Hematopoietic multipotent progenitor cell treated with erythropoietin and hydrocortisone succinate and interleukin-3 and kit ligand, for 4 days (in vitro differentiated cells): ENCODE data around the gene SAPCD2.
"Not testable (repeated sequence)": the region's sequence is repeated elsewhere in the genome, so short reads cannot be mapped to it uniquely, and the experiment has no call there.

Experiments used
- DNase-seq: peaks from one replicate; pipeline ENCODE4 v3.0.0-alpha.2; 2015

The SAPCD2 gene, protein sequence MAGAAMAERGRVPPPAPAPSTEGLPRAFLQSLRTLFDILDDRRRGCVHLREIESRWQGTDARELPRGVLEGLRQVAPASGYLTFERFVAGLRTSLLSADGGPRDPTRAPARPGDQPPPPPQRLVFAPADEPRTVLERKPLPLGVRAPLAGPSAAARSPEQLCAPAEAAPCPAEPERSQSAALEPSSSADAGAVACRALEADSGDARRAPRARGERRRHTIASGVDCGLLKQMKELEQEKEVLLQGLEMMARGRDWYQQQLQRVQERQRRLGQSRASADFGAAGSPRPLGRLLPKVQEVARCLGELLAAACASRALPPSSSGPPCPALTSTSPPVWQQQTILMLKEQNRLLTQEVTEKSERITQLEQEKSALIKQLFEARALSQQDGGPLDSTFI

DNA sequence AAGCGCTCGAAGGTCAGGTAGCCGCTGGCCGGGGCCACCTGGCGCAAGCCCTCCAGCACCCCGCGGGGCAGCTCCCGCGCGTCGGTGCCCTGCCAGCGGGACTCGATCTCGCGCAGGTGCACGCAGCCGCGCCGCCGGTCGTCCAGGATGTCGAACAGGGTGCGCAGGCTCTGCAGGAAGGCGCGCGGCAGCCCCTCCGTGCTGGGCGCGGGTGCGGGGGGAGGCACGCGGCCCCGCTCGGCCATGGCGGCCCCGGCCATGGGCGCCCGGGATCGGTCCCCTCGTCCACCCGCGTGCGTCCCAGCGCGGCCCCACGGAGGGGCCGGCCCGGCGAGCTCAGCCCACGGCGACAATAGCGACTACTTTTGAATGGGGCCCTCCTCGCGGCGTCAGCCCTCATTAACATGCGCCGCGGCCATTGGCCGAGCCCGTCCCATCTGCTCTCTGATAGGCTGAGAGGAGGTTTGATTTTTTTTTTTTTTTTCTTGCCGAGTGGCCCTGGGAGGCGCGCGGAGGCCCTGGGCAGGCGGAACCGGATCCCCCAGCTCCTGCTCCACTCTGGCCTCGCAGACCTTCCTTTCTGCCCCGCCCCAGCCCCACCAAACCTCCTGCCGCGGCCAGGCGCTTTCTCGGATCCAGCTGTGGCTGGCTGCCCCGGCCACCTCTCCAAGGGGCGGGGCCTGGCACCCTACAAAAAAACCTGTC is at the start of gene SAPCD2:
Gene SAPCD2, minus strand, starts transcription at position 357 of the 705 bp plus-strand sequence. Its CDS starts 97 bp downstream, at position 260.
- DNase-seq, result peak; percentile 98

GRCh38 chr9:137118092-137118603 is 47.8 kb upstream of the SAPCD2 start:
- DNase-seq, result not testable (repeated sequence)

GRCh38 chr9:137117269-137117731 is 46.9 kb upstream of the SAPCD2 start:
- DNase-seq, result no peak

GRCh38 chr9:137116728-137117127 is 46.4 kb upstream of the SAPCD2 start:
- no peak for DNase-seq

GRCh38 chr9:137116027-137116507 is 45.7 kb upstream of the SAPCD2 start:
- DNase-seq, result no peak

GRCh38 chr9:137115394-137116026 is 45.2 kb upstream of the SAPCD2 start:
- DNase-seq, result no peak

DNA sequence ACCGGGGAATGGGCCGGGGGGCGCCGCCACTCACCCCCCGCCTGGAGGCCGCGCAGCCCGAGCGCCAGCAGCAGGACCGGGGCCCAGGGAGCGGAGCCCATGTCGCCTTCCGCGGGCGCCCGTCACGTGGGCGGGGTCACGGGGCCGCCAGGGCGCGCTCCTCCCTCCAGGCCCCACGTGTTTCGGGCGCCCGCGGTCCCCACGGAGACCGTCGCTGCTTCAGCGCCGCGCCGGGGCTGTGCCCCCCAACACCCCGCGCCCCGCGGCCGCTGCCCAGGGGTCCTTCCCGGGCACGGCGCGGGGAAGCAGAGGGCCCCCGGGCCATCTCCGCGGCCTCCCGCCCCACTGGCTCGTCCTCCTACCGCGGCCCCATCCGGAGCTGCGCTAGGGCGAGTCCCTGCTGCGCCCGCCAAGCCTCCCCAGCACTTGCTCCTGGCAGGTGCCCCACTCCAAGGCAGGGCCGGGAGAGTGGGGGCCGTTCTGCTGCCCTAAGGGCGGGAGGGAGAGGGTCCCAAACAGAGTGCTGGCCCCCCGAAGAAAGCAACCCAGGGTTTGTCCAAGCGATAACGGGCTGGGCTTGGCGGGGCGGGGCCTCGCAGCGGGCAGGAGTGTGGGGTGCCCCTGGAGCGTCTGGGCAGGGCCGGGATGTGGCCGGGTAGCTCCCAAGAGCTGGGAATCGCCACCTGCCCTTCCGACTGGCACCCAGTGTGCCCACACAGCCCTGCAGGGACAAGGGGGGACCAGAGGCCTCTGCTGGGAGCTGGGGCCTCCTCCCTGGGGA is 44.4 kb upstream of the SAPCD2 start, which contains the start of gene DPP7:
Gene DPP7, minus strand, starts transcription at position 121 of the 781 bp plus-strand sequence. Its CDS starts 20 bp downstream, at position 101.
- DNase-seq, result peak; percentile 89

DNA sequence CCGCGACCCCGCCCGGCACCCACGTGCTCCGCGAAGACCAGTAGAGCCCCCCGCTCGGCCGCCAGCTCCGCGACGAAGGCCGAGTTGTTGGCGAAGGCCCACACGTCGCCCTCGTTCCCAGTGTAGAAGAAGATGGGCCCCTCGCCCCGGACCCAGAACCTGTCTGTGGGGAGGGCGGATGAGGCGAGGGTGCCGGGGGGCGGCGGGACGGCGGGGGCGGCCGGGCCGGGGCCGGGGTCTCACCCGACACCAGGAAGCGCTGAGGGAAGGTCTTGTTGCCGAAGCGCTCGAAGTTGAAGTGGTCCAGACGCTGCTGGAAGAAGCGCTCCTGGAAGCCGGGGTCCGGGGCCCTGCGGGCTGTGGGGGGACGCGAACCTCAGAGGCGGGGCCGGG is 43.9 kb upstream of the SAPCD2 start:
- DNase-seq, result no peak

DNA sequence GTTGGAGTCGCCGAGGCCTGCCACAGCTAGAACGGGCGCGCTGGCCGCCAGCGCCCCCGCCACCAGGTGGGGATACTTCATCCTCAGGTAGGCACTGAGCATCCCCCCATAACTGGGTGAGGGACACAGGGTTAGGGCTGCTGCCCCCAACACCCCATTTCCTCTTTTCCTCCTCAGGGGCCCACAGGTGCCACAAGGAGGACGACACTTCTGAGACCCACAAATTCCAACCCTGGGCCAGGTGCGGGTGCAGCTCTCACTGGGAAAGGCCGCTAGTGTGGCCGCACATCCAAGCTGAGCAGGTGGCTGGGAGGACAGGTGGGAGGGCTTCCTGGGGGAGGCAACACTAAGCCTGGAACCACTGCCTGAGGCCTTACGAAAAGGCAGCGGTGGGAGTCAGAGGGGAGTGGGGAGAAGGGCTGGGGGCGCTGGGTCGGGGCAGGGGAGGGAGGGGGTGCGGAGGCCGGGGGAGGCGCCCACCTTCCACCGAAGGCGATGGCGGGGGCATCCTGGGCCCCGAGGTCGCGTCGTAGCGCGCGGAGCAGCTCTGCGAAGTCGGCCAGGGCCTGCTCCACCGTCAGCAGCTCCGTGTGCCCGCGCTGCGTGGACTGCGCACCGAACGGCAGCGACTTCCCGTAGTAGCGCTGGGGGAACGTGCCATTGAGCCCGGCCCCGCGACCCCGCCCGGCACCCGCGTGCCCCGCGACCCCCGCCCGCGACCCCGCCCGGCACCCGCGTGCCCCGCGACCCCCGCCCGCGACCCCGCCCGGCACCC is 43.2 kb upstream of the SAPCD2 start:
- peak; percentile 69 for DNase-seq

DNA sequence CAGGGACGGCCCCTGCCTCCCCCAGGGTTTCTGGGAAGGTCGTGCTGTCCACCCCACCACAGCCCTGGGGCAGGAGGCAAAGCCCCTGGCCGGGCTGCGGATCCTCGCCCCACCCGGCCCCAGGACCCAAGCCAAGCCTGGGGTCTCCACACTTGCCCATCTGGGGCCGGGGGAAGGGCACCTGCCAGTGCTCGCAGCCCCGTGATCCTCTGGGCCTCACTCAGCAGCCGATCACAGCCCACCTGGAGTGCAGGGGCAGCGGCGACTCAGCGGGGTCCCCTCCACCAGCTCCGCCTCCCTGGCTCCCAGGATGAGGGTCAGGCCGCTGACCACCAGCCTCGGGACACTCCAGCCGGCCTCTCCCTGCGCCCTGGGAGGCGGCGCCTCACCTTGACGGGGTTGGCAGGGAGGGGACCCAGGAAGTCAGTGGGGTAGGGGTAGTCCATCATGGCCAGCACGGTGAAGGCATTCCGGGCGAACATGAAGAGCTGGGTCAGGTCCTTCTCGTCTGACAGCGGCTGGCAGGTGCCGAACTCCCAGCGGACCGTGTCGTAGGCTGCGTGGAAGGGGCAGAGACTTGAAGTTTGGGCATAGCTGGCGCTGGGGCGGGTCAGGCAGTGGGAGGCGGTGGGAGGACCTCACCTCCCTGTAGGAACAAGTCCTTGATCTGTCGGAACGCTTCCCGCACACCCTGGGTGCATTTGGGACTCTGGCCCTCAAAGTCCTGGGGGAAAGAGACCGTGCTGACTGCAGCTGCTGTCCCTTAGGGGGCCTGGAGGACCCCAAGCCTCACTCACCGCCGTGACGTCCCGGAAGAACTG is 42.4 kb upstream of the SAPCD2 start:
- no peak for DNase-seq

DNA sequence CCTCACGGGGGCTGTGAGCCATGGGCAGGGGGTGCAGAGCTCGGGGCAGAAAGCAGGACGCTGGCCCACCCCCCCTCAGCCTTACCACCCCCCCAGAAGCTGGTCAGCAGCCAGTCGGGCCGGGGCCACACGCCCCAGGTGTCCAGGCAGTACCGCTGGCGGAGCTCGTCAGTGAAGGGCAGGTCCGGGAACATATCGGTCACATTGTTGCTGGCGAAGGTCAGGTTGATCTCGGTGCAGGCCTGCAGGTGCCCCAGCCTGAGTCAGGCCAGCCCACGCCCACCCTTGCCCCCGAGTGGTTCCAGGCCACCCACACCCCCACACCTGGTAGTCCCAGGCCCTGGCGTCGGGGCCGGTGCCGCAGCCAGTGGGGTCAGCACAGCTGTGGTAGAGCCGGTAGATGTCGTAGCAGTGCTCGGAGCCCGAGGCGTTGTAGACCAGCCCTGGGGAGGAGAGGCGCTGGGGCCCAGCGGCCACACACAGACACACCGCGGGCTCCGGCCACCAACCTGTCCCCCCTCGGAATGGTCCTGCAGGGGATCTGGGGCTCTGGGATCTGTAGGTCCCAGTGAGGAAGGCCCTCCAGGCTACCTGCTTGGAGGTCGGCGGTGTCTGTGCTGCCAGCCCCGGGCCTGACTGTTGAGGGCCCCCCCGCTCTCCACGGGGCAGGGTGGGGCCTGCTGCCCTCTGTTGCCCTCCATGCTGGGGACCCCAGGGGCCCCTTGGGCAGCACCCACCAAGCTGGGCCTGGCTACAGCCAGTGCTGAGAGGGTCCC is 41.6 kb upstream of the SAPCD2 start:
- DNase-seq, result no peak

DNA sequence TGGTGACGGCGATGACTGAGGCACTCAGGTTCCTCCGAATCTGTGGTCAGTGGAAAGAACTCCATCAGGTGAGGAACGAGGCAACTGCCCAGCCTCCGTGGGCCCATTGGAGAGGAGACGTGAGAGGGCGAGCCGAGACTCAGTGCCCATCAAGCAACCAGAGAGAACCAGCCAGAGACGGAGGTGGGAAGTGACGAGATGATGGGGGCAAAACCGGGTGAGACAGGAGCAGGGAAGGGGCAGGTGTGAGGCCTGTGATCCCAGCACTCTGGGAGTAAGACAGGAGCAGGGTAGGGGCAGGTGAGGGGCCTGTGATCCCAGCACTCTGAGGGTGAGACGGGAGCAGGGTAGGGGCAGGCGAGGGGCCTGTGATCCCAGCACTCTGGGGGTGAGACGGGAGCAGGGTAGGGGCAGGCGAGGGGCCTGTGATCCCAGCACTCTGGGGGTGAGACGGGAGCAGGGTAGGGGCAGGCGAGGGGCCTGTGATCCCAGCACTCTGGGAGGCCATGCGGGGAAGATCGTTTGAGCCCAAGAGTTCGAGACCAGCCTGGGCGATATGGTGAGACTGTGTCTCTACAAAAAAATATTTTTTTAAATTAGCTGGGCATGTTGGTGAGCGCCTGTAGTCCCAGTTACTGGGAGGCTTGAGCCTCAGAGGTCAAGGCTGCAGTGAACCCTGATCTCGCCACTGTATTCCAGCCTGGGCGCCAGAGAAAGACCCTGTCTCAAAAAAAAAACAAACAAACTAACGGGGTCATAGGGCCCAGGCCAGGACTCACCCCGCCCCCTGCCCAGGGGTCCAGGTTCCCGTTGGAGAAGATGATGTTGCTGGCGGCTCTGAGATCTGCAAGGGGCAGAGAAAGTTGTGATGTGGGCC is 40.8 kb upstream of the SAPCD2 start:
- no peak for DNase-seq

DNA sequence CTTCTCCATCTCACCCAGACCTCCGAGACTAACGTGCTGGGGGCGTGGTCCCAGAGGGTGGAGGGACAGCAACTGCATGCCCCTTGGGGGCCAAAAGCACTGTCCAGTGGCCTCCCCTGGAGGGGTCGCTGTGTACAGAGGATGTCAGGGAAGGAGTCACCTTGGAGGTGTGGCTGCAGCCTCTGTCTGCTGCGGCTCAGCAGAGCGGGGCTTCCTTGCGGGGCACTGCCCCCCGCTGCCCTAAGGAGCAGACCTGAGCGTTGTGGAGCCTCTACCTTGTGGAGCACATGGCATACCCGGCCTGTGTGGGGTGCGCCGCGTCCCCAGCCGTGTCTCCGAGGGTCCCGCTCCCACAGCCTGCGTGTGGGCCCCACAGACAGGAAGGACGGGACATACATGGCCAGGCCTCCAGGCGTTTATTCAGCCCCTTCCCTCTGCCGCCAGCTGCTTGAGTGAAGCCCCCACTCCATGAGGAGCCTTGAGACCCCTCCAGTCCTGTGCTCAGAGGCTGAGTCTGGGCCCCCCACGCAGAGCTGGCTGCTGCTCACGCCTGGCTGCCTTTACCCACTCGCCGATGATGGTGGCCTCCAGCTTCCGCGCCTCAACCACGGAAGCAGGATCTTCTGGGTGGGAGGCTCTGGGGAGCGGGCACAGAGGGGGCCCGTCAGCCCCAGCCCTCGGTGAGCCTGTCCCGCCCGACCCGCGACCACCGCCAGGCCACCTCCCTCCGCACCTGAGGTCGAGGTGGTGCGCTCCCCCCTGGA is 40.0 kb upstream of the SAPCD2 start:
- DNase-seq, result no peak

DNA sequence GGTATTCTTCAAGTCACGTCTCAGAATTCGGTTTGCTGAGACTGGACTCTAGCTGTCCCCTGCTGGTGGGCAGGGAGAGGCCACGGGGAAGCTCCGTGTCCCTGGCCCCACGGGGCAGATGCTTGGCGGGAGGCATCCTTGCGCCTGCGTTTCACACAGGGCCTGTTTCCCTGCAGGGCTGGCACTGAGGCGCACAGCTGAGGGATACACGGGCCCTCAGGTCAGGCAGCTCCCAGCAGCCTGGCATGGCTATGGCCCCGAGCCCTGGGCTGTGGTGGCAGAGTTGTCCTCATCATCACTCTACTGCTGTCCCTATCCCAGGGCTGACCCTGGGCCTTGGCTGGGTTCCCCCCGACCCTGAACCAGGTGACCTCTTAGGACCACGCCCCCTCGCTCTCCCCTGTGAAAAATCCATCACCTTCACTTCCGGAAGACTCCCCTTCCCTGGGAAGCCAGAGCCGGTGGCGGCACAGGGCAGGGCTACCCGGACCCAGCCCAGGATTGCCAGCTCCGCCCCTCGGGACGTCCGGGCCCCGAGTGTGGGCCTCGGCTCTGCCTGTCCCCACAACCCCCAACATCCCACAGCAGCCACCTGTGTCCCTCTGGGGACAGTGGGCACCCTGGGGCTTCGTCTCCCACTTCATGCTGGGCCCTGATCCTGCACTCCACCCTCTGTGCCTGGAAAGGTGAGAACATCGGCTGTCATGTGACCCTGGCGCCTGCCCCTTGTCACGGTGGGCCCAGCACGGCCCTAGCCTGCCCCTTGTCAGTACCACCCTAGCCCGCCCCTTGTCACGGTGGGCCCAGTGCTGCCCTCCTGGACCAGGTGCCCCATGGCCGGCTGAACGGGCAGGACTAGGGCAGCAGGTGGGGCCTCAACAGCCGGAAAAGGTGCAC is 39.1 kb upstream of the SAPCD2 start:
- DNase-seq, result no peak

GRCh38 chr9:137108608-137109249 is 38.4 kb upstream of the SAPCD2 start:
- DNase-seq, result no peak

GRCh38 chr9:137107982-137108381 is 37.6 kb upstream of the SAPCD2 start:
- no peak for DNase-seq
